HG03108 (cell line): ENCODE results near the gene RGL2.
A peak's percentile ranks its signal among the peaks of the same experiment; 100 is the strongest.

Experiments used
- ATAC-seq: cut with Tn5 transposase; IDR thresholded peaks from one replicate; pipeline ENCODE4 v1.9.1; 2021; ENCODE audit warnings: moderate library complexity; ENCODE audit not compliant: unreplicated experiment

RGL2 gene

DNA sequence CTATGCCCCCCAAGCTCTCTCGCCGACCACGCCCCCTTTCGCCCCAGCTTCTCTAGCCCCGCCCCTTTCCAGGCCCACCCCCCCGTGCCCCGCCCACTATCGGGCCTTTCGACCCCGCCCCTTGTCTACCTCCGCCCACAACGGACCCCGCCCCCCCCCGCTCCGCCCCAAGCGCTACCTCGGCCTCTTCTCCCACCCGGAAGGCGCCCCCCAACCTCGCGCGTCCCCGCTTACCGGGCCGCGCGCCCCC, 18.6 kb upstream of the RGL2 start:
- ATAC-seq: no peak

DNA sequence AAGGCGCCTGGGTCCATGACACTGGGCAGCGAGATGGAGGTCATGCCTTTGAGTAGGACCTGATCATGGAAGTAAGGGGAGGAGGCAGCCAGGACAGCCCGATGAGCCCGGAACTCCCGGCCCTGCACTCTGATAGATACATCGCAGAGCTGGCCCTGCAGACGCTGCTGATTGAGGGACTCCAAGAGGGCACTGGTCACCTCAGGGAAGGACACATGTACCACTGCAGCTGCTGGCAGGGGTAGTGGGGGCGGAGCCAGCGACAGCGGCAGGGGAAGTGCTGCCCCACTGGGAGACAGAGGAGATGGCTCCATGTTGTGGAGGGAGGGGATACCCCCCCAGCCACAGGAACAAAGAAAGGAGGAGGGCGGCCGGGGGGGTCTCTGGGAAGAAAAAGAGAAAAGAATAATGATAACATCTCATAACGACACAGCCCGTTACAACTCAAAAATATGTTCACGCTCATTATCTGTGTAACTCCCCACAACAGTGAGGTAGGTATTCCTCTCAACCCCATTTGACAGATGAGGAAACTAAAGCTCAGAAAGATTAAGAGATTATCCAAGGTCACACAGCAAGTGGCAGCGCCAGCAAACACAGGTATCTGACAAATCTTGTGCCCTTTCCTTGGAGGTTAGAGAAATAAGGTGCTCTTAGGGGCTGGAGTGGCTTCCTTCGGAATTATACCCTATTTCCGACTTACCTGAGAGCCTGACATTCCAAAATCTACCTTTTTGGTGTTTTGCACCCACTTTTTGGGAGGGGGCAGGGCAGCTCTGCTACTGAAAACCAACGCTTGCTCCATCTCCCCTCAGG, 18.1 kb upstream of the RGL2 start:
- ATAC-seq: no peak

DNA sequence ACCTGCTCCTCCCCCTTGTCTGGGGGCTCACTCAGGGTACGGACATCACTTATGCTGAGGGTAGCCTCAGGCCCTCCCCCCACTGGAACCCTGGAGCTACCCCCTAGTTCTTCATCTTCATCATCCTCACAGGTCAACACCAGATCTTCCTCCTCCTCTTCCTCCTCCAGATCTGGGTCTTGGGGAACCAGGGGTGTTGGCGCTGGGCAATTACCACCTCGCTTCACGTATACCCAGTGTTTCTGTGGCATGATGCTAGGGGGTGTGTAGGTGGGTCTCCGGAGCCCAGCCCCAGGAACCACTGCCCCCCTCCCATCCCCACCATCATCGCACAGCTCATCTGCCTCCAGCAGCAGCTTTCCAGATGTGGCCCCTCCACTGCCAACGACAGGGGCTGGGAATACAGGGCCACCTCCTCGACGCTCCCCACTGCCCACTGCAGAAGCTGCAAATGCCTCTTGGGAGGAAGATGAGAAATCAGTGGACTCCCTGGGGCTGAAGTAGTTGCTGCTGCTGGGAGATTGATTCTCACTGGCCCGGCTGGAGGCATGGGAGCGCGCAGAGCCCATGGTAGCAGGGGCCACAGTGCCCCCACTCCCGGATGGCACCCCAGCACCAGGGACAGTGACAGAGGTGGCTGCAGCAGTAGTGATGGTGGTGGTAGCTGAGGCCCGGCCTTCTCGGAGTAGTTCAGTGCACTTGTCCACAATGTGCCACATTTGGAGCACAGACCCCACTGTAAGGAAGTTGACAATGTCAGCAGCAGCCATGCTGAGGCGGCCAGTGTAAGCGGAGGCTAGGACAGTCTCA, 17.3 kb upstream of the RGL2 start:
- no peak for ATAC-seq

DNA sequence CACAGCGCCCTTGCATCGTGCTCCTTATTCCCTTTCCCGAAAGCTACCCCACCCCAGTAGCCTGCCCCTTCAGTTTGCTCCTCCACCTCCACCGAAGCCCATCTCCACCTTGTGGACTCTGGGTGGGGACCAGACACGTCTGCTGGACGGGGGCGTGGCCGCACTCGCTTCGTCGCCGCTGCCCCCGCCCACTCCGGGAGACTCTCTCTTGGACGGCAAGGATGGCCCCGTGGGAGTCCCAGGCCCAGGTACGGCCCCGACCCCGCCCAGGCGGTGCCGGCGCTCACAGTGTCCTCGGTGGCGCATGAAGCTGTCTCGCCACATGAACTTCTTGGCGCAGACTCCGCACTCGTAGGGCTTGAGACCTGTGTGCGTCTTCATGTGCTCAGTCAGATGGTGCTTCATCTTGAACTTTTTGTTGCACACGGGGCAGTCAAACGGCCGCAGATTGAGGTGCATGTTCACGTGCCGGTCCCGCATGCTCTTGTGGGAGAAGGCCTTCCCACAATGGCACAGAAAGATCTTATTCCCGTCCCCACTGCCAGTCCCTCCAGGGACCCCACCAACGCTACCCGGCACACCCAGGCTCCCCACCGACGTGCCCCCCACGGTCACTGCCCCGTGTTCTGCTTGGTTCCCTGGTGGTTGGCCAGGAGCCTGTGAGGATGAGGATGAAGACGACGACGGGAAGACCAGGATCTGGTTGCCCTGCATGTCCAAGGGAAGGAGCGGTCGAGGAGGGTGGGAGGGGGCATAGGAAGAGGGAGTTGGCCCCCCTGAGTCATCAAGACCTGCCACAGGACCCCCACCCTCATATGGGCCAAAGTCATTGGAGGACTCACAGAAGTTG, 16.4 kb upstream of the RGL2 start:
- ATAC-seq: no peak

DNA sequence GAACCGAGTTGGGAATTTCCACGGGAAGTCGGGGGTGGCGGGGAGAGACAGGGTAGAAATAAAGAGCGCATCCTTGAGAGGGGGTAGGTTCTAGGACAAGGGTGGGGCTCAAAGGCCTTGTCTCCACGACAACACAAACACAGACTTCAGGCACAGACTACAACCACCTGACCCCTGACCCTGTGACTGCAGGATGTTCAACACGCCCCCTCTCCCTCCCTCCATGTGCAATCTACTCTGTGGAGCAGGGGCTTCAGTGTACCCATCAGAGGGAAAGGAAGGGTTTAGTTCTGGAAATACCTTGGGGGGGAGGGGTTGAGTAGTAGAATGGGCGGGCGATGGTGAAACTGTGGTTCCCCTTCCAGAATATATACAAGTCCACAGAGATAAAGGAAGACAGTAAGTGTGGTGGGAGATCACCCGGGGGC, 15.8 kb upstream of the RGL2 start:
- no peak for ATAC-seq

DNA sequence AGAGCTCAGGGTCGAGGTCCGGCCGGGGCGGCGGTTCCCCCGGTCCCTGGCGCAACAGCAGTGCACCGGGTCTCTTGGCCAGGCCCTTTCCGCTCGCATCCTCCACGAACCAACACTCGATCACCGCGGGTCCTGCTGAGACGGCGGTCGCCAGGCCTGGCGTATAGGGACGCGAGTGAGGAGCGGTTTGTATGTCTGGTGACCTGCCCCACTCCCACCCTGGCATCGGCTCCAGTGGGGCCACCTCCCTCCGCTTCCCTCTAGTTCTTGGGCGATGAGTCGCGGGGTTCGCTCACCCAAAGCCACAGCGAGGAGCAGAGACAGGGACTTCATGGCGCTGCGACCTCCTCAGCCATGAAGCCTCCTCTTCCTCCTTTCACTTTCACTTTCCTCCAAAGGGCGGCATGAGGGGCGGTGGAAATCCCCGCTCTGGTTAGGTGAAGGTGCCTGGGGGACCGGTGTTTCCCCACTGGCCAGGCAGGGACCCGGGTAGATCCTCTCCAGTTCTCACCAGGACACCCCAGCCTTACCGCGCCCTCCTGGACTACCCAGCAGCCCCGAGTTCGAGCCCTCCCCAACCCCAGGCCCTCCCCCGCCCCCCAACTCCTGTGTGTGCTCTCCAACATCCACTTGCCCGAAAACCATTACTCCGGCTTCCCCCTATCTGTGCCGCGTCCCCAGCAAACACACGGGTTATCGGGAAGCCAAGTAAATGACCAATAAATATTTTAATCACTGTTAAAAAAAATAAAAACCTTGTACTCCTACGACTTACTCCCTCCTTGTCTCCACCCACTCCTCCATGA, 15.2 kb upstream of the RGL2 start, which contains the start of gene TAPBP:
Gene TAPBP, minus strand, starts transcription at position 370 of the 806 bp plus-strand sequence. Its CDS starts 37 bp downstream, at position 333.
- ATAC-seq: peak; percentile 35

DNA sequence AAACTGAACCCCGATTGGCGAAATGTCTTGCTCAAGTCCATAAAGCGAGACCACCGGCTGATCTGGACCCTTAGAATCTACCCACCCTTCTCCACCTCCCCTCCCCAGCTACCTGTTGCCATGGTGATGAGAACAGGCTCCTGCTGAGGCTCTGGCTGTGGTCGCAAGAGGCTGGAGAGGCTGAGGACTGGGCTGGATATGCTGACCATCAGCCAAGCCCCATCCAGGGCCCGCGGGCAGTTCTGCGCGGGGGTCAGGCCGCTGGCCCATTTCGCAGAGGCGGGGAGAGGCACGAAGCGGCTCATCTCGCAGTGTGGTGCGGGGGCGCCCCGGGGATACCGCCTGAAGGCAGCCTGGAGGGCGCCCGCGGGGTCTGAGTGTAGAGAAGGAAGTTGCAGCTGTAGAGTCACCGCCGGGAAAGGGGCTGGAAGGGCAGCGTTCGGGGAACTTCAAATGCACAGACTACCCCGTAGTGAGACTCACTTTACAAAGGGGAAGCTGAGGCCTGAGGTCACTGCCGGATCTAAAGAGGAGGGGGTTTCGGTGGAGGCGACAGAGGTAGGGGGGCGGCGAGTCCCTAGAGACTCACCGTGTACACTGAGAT, 14.5 kb upstream of the RGL2 start:
- peak; percentile 6 for ATAC-seq

DNA sequence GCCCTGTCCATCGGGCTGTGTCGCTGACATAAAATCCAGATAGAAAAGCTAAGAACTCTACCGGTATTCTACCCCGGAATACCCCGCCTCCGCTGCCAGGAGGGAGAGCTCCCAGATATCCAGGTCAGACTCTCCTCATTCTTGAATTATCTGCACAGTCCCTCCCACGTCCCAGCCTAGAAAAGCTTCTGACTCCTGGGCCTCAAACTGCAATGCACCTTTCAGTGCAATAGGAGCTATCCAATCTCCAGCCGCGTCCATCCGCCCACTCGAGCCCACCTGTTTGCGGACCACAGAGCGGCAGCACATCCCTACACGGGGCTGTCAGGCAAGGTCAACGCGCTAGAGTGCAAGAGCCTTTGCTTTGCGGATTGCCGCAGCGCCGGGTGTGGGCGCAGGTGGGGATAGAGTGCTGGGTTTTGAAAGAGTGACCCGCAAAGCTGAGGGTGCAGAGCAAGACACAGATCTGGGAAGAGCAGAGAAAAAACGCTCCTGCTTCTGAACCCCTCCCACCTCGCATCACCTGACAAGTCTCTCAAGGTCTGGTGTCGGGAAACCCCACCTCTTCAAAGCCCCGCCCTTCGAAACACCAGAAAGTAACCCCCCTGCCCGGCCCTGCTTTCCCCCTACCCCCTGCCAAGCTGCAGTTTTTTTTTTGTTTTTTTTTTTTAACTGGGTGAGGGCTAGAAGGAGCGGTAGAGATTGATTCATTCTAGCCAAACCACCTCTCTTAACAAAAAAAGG, 13.8 kb upstream of the RGL2 start:
- peak; percentile 31 for ATAC-seq

DNA sequence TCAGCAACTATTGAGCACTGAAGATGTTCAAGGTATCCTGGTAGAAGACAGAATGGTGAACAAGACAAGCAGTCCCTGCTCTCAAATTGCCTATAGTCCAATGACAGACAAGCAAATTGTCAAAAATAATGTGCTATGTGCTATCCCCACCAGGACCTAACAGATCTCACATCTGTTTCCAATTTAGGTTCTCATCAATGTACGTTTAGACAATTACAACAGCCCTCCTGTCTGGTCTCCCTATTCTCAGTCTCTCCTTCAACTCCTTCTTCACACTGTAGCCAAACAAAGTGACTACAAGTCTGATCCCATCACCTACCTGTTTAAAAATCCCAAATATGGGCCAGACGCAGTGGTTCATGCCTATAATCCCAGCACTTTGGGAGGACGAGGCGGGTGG, 7.6 kb upstream of the RGL2 start:
- no peak for ATAC-seq

DNA sequence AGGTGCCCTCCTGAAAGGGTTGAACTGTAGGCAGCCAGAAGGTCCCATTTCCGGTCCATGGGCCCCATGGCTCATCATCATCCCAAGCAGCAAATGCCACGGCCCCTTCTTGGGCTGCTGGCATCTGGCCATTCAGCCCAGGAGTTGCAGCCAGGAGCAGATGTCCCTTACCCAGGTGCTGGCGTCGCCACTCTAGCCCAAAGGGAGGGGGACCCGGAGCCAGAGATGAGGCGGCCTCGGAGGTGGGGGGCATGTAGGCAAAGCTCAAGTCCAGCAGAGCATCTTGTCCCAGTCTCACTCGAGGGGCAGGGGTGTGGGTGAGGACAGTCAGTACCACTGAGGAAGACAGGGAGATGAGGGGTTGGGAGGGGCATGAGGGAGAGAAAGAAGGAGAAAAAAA, 6.3 kb upstream of the RGL2 start:
- ATAC-seq: no peak

DNA sequence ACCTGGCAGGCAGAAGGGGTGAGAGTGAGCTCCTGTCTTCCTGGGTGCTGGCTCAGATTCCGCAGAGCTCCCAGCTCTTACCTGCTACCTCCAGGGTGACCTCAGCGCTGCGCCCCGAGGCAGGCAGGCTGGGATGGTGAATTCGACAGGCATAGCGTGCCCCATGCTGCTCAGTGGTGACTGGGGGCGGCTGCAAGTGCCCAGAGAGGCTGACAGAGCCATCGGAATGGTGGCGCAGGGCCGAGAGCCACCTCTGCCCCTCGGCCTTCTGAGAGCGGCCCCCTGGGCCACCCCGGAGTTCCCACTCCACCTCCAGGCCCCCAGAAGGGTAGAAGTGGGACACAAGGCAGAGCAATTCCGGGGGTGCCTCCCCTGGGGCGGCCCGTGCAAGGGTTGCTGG, 5.5 kb upstream of the RGL2 start:
- no peak for ATAC-seq

DNA sequence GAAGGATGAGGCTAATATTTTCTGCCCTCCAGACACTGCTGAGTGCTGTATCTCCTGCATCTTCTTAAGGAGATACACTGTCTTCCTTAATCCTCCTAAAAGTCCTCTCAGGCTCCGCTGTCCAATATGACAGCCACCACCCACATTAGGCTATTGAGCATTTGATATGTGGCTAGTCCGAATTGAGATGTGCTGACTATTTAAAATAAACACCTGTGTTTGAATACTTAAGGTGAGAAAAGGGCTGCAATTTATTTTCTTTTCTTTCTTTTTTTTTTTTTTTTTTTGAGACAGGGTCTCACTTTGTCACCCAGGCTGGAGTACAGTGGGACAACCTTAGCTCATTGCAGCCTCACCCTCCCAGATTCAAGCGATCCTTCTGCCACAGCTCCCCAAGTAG, 3.1 kb upstream of the RGL2 start:
- no peak for ATAC-seq

DNA sequence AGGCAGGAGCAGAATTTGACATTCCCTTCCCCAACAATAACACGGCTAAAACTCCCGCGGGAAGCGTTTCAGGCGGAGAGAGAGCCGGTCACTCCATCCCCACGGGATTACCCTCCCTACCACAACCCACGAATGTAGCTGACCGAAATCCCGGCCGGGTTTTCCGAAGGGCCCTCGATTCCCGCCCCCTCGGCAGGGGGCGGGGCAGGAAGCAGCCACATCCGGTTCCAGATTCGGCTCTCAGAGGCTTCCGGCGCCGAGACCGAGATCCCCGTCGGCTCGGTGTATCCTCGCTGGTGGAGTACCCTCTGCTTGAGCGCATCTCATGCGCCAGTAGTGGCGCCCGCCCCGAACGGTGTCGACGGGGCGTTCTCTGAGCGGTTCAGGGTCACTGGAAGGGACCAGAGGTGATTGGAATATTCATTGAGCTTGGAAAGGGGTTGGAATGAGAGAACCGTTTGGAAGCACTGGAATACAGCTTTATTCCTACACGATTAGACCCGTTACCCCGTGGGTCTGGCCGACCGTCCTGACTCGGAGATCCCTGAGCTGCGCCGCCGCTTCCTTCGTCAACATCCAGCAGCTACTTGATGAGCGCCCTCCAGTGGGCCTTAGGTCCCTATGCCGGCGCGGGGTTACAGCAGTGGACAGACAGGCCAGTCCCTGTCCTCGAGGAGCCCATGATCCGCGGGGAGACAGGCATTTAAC, 649 bp upstream of the RGL2 start:
- peak; percentile 75 for ATAC-seq

DNA sequence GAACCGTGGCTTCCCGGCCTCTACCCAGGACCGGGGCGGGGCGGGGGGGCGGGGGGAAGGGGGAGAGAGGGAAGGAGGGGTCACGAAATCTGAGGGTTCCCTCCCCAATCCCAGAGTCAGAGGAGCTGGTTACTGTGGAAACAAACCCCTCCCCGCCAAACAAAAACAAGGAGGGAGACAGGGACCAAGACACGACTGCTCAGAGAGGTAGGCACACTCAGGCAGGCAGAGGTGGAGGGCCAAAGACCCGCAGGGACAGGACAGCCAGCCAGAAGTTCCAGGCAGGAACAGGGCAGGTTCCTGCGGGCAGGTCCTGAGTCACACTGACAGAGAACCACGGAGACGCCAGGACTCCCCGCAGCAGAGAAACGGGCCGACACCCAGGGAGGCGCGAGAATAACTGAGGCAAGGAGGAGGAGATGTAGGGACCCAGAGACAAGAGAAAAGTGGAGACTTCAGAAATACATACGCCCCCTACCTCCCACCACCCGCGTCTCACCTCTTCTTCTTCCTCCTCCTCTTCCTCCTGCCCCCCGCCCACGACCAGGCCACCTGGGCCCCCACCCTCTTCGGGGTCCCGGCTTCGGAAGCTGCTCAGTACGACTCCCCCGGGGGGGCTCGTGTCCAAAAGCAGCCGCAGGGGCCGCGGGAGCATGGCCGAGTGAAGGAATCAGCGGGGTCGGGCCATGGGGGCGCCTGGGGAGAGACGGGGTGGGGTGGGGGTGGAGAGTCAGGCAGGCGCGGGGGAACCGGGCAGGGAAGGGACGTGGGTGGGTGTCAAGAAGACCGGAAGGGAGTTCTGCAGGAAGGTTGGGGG, 578 bp downstream of the RGL2 start:
- ATAC-seq: no peak

DNA sequence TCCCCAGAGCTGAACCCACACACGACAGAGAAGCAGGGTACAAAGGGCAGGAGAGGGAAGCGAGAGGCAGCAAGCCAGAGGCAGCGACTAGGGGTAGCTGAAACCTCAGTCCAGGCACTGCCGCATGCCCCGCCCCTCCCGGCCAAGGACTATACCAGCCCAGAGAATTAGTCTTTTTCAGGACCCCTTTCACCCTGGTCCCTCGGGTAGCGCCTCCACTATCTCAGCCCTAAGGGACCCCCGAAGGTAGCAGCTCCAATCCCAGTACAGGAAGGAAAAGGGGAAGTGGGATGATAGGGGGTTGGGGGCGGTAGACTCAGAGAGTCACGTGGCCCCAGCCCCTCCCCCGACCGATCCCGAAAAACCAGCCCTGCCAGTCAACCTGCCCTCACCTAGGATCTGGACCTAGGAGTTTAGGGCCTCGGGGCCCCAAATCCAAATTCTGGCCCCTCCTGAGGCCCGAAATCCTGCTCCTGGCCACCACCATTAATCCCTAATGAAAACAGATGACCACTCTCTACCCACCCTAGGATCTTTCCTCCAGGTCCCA, 1.3 kb downstream of the RGL2 start:
- no peak for ATAC-seq

DNA sequence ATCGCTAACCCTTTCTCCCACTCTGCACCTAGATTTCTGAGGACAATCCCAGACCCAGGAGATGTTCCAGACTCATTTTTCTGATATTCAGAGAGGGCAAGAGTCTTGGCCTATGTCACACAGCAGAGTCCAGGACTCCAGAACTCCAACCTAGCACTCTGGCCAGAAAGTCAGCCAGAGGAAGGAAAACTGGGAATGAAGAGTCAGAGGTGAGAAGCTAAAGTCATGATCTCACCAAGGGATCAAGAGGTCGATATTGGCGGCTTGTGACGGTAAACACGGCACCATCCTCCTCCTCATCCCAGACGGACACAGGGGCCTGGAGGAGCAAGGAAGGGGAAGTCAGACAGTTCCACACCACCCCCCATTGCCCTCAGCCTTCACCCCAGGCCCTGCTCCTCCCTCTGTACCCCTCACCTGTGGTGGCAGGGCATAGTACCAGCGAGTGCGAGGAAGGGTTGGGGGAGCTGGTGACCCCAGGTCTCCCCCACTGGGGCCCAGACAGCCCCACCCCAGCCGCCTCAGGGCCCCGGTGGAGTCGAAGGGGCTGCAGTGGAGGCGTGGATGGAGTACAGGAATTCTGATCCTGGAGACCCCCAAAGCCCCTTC, 1.8 kb downstream of the RGL2 start:
- no peak for ATAC-seq

DNA sequence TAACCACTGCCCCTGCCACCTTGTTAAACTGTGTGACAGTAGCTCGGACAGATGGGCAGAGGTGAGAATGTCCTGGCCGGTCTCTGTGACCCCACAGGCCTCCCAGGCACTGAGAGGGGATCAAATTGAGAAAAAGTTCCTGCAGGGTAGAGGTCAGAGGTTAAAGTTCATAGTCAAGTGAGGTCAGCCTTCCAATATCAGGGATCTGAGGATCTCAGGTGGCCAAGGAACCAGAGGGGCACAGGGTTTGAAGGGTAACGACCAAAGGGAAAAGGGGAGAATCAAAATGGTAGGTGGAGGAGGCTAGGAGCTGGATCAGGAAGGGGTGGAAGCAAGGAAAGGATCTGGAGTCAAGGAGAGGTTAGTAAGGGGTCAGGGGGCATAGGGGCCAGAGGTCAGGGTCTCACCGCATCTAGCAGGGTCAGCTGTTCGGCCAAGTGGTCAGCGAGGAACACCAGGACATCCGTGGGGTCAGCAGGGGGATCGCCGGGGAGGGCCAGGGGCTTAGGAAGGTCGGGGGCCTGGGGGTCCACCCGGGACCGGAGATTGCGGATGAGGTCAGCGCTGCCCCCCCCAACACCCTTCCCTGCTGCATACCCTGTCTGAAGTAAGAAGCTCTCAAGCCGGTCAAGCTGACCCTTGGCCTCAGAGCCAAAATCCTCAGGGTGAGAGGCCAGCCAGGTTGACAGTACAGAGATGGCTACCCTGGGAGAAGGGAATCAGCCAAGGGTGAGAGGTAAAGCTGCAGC, 2.9 kb downstream of the RGL2 start:
- ATAC-seq: no peak
